Bronchial epithelial cell (primary cell): ENCODE measurements around the gene AP2B1. TPM values are rescaled to one million over a fixed set of nuclear protein-coding genes. Genes with fewer than 3 reads are reported as not detected.
A peak's percentile ranks its signal among the peaks of the same experiment; 100 is the strongest.

ENCODE experiments used
- DNase-seq: peaks from one replicate; pipeline ENCODE4 v3.0.0-alpha.2; 2010; ENCODE audit warnings: low read depth
- FAIRE-seq: peaks from 2 replicates; lab custom pipeline; 2011; peaks lifted over from hg19 to GRCh38; lab: Jason Lieb, UNC
- H3K27me3 ChIP-seq: 2 replicates; pipeline ENCODE4 v1.5.1; 2011; ENCODE audit warnings: low read length; ENCODE audit not compliant: control insufficient read depth, insufficient read depth
- H3K36me3 ChIP-seq: 2 replicates; pipeline ENCODE4 v1.5.1; 2011; ENCODE audit warnings: low read length; ENCODE audit not compliant: control insufficient read depth, insufficient read depth
- H3K4me3 ChIP-seq: 2 replicates; pipeline ENCODE4 v1.5.1; 2011; ENCODE audit warnings: mild to moderate bottlenecking, low read depth, low read length, control low read depth
- total RNA-seq: library from RNA; depleted of rRNA; stranded (reverse); fragments of >200 nt; gene quantifications from 2 replicates; pipeline ENCODE4 v1.2.1, GENCODE V29; 2014
- TF ChIP-seq, protein P1 (sequence below): IDR thresholded peaks from 2 replicates; pipeline ENCODE4 v1.5.1; 2011; ENCODE audit warnings: mild to moderate bottlenecking, moderate library complexity, low read length, control low read depth, inconsistent platforms; ENCODE audit not compliant: insufficient read depth, severe bottlenecking

AP2B1 gene
- total RNA-seq, 1 donor from 2014 or later, result 50.8 TPM

- peaks cover 4% of the 10 kb centered on the region for H3K36me3 ChIP-seq
- H3K27me3 ChIP-seq, result no peaks in the 10 kb centered on the region
- FAIRE-seq (no peak), DNase-seq (no peak)
- TF ChIP-seq, protein P1, sequence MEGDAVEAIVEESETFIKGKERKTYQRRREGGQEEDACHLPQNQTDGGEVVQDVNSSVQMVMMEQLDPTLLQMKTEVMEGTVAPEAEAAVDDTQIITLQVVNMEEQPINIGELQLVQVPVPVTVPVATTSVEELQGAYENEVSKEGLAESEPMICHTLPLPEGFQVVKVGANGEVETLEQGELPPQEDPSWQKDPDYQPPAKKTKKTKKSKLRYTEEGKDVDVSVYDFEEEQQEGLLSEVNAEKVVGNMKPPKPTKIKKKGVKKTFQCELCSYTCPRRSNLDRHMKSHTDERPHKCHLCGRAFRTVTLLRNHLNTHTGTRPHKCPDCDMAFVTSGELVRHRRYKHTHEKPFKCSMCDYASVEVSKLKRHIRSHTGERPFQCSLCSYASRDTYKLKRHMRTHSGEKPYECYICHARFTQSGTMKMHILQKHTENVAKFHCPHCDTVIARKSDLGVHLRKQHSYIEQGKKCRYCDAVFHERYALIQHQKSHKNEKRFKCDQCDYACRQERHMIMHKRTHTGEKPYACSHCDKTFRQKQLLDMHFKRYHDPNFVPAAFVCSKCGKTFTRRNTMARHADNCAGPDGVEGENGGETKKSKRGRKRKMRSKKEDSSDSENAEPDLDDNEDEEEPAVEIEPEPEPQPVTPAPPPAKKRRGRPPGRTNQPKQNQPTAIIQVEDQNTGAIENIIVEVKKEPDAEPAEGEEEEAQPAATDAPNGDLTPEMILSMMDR, result no peak
- H3K4me3 ChIP-seq, result no peak overlapping the region
These were observed 92.0 kb downstream of the AP2B1 start for GRCh38 chr17:35679007-35679682.

GRCh38 chr17:35683591-35683990 lies 96.5 kb downstream of the AP2B1 start:
- FAIRE-seq (no peak), DNase-seq (no peak)
- Histone ChIP-seq H3K27me3 (no peaks in the 10 kb centered on the region), H3K4me3 (no peak overlapping the region), H3K36me3 (peaks cover 7% of the 10 kb centered on the region)
- TF ChIP-seq, protein P1, result no peak

DNA sequence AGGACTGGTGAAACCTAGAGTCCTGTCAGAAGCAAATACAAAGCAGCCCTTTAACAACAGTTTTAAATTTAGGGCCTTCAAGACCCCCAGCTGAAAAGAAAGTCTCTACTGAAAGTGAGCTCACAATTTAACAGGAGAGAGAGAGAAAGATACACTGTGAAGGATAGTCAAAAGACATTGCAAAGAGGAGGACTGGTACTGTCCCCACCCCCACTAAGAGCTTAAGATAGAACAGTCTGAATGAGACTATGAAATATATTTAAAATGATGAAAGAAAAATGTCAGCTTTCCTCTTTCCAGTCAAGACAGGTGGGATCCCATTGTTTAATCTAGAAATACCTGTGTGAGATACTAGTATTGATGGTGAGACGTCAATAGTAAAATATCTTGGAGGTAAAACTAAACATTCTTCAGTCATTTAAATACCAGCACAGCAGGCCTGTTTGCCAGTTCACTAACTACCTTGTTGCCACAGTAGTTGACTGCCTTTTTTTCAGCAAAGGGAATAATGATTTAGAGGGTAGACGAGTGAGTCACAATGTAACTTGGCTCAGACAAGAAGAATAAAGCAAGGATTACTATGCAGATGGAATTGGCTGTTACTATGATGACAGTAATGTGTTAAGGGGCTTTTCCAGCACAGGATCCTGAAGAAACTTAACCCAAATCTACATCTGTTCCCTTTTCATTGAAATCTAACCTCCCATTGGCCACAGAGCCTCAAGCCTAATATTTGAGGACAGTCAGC lies 97.1 kb downstream of the AP2B1 start:
- TF ChIP-seq, protein P1, result no peak
- no peaks in the 10 kb centered on the region for H3K27me3 ChIP-seq
- FAIRE-seq, result no peak
- no peak overlapping the region for H3K4me3 ChIP-seq
- H3K36me3 ChIP-seq, result peaks cover 8% of the 10 kb centered on the region
- DNase-seq, result peak; percentile 56

DNA sequence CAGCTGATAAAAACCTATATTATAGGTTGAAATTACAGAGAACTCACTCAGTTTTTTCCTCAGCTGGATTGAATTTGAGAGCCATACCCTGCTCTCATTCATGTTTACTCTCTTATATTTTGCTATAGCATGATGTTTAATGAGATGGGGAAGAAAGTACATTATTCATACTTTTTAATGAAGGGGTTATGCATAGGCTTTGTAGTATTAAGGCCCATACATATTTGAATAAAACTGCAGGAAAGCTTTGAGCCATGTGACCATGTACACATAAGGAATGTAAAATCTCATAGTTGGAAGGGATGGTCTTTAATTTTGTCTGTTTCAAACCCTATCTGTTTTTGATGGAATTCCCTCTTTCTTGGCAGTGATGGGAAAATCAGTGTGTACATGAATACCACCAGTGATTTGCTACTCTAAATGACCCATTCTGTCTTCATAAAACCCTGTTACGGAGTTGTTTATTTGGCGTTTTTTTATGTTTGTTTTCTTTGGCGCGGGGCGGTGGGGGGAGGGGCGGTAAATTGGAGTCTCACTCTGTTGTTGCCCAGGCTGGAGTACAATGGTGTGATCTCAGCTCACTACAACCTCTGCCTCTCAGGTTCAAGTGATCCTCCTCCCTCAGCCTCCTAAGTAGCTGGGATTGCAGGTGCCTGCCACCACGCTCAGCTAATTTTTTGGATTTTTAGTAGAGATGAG lies 105.5 kb downstream of the AP2B1 start:
- TF ChIP-seq, protein P1, result no peak
- no peak for DNase-seq
- Histone ChIP-seq H3K4me3 (no peak overlapping the region), H3K27me3 (no peaks in the 10 kb centered on the region), H3K36me3 (peaks cover 14% of the 10 kb centered on the region)
- FAIRE-seq, result no peak

GRCh38 chr17:35693662-35694061 lies 106.5 kb downstream of the AP2B1 start:
- TF ChIP-seq, protein P1, result no peak
- Histone ChIP-seq H3K27me3 (no peaks in the 10 kb centered on the region), H3K36me3 (peaks cover 13% of the 10 kb centered on the region), H3K4me3 (no peak overlapping the region)
- FAIRE-seq, result no peak
- no peak for DNase-seq
